NCI-H1436 (cell line): ENCODE results near the gene RALGAPA2.

Source experiments
- DNase-seq: peaks from one replicate; lab custom pipeline; 2025; lab: John Stamatoyannopoulos, UW

Gene RALGAPA2

GRCh38 chr20:20465252-20465651 lies 247.2 kb downstream of the RALGAPA2 start:
- DNase-seq: no peak

DNA sequence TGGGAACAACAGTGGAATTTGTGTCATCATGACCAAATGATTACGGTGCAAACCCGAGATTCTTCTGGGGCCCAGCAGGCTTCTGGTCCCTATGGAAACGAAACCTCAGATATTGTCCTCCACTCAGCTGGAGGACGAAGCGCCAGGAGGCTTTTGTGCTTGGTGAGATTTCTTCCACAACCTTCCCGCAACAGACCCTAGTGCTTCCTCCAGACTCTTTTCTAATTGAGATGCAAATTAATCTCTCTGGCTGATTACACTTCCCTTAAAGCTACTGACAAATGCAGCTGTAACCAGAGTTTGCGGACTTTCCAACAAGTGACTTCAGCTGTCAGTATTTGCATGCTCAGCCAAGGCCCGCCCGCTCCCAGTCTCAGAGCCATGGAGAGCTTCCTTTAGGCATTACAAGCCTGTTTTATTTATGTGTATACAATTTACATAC lies 248.5 kb downstream of the RALGAPA2 start:
- DNase-seq: peak; percentile 36

DNA sequence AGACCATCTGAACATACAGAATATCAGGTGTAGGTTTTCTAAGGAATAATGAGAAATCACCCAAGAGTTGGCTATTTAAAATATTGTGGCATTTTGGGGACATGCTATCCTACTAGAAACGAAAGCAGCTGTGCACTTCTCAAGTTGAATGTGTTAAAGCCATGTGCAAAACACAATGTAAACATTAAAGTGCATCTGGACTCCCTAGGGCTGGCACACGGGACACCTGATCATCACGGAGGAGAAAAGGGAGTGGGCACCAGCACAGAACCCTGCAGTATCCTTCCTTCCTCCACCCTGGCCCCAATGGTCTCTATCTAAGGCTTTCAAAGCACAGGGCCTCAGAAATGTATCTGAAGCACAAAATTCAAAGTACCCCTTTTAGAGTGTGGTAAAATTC lies 250.3 kb downstream of the RALGAPA2 start:
- no peak for DNase-seq

DNA sequence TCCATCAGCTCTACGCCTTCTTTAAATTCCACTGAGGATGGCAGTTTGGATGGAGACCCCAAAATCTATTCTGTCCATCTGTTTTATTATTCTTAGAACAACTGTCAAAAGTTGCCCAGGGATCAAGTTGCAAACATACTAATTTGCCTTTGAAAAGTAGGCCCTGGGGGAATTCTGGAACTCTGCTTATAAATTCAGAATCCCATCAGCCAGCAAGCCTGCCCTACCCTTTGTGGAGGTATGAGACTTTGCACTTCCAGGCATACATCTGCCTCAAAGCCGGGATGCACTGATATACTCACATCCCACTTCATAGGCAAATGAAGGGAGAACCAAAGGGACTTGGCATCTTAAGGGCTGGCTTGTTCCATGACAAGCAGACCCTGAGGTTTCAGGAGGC lies 250.9 kb downstream of the RALGAPA2 start:
- DNase-seq: no peak

DNA sequence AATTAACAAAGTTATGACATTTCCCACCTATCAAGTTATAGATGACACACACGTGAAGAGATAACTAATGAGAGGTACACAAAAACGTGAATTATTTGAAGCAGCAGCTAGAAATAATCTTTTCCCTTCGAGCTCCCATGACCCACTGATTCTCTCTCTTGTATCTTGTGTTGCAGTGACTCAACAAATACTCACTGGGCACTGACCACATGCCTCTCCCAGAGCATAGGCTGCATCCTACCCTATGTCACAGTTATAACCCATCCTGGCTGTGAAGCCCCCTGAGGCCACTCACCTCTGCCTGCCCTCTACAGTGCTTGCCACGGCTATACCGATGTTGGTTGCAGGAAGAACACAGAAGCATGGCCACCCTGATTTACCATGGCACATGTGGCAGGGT lies 252.7 kb downstream of the RALGAPA2 start:
- no peak for DNase-seq

DNA sequence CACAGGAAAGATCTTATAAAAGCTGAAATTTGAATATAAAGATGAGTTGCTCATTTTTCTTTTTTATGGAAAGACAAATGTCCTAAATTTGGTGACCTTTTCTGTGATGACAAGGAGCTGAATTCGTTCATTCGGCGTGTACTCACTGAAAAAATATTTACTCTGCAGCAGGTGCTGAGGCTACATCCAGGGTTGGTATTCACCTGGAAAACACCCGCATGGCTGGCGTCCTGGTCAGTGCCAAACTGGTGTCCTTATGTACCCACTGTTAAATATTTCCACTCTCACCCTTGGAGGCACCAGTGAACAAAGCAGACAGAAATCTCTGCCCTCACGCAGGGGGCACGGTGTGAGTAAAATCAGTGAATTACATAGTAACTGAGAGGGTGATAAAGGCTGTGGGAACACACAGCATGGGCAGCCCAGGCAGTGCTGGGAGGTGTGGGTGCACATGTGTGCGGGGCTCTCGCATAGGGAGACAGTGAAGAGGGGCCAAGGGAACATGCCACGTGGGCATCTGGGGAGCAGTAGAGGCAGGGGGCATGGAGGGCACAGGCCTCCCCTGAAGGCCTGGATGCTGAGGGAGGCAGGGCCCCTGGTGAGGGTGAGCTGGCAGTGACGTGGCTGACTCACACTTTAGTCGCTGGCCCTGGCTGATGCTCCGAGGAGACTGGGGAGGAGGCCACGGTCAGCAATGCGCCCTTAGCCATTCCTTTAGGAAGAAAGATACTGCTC lies 254.9 kb downstream of the RALGAPA2 start:
- no peak for DNase-seq

- no peak for DNase-seq
Measured at GRCh38 chr20:20456741-20457140, 255.7 kb downstream of the RALGAPA2 start.

GRCh38 chr20:20455926-20456325 lies 256.5 kb downstream of the RALGAPA2 start:
- DNase-seq: peak; percentile 41

GRCh38 chr20:20454850-20455627 lies 257.4 kb downstream of the RALGAPA2 start:
- no peak for DNase-seq

DNA sequence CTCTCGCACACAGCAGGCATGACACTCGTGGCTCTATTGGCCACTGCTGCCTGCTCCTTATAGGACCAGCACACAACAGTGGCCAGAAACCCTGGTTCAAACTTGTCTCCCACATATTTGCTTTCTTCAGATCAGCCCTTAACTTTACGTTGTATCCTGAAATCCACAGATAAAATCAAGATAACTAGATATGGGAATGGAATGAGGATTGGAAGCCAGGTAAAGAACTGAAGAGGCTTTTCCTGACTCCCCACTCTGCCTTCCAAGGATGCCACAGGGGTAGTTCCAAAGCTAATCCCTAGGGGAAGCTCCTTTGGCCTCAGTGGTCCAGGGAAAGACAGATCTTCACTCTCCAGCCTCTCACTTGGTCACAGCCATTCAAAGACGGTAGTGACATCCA lies 258.1 kb downstream of the RALGAPA2 start:
- no peak for DNase-seq

DNA sequence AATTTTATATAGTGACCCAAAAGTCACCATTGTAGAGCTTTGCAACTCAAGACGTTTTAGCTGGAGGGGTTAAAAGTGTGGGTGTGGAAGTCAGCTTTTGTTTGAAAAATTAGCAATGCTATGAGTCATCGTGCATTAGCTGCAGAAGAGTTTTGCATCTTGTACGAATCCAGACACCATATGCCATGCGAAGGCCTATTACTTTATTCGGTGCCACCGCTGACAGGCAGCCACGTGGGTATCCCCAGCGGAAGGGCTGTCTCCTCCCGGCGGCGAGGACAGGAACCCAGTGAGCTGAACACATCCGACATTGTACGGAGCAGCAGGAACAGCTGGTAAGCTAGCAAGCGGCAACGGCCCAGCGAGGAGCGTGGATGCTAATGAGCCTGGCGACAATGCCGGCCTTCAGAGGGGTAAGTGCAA lies 260.2 kb downstream of the RALGAPA2 start:
- peak; percentile 75 for DNase-seq

DNA sequence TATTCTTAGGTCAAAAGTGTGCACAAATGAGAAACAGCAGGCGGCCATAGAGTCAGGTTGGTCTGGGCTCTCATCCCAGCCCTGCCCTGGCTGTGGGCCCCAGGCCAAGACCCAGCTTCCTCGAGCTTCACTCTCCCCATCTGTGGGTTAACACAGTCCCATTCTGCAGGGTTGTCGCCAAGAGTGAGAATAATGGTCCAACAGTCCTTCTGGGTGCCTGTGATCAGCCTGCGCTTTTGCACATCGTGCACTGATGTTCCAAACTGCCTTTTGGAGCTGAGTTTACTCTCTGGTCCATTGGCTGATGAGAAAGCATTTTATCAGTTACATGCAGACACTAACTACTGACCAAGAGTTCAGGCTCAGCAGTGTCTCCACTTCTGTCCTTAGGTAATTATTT lies 261.9 kb downstream of the RALGAPA2 start:
- DNase-seq: no peak

DNA sequence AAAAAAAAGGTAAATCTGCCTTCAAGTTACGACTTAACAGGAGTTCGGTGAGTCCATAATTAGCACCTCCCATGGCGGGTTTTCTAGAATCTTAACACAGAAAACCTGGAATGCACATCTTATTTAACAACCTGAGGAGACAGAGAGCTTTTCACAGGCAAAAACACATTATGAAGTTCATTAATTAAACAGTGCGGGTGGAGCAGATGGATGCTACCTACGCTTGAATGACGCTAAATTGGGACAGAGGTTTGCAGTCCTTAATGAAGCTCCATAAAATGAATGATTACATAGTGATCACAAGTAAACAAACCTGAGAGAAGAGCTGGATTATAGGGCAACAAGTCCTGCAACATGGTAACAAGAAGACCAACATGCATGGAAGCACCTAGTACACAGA lies 263.6 kb downstream of the RALGAPA2 start:
- no peak for DNase-seq

- DNase-seq: no peak
Measured at GRCh38 chr20:20447196-20447595, 265.2 kb downstream of the RALGAPA2 start.

GRCh38 chr20:20446425-20447015 lies 265.9 kb downstream of the RALGAPA2 start:
- no peak for DNase-seq

DNA sequence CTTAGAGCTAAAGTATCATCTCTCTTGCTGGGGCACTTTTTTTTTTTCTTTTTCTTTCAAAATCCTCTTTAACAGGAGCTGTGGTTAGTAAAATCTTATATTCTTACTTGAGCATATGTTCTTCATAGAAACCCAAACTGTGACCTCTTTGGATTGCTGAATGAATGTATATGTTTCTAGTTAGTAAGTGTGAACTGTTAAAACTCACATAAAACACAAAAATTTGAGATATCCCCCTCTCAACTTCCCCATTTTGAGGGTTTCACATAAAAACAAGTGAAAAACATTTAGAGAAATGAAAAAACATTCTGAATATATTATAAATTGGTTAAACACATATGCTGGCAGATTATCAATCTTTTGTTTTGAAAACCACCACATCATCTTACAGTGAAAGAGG lies 266.4 kb downstream of the RALGAPA2 start:
- no peak for DNase-seq

- no peak for DNase-seq
Measured at GRCh38 chr20:20443504-20443903, 268.9 kb downstream of the RALGAPA2 start.

DNA sequence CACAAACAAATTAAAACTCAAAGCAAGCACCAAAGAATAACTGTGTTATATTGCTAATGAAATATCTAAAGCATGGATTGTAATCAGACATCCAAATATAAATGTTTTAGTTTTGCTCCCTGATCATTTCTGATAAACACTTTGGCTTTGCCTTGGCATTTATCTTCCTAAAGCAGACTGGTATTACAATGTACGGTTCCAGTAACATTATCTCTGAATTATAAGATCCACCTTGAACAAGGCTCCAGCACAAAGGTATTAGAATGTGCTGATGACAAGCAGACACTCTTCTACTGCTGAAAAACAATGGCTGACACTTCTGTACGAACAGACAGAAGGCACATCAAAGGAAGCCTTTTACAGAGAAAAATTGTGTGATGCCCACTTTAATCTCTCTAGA lies 270.0 kb downstream of the RALGAPA2 start:
- DNase-seq: no peak

DNA sequence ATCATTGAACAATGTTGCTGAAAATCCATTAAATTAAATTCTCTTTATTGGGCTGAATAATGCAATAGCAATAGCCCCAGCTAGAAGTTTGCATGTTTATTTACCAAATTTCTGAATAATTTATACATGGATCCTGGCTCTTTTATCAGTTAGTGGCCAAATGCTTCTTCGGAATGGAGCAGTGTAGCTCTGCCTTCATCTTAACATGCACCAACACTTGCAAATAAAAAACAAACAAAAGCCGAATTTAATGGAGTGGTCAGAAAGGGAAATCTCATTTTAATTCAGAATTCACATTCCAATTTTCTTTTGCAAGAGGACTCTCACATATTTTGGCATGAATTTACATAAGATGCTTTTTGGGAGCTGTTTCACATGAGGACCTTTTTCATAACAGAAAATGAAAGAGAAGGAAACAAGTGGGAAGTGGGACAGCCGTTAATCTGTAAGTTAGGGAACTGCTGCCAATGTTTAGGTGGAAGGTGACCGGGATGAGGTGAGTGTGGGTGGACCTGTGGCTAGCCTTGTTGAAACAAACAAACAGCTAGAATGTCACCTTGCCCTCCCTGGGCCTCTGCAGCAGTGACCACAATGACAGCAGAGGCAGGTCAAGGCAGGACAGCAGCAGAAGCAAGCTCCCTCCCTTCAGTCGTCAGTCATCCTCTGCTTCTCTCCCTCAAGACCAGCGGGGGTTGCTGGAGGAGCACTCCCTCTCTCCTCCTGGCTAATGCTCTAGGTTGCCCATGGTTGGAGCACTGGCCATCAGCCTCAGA lies 271.4 kb downstream of the RALGAPA2 start:
- no peak for DNase-seq

DNA sequence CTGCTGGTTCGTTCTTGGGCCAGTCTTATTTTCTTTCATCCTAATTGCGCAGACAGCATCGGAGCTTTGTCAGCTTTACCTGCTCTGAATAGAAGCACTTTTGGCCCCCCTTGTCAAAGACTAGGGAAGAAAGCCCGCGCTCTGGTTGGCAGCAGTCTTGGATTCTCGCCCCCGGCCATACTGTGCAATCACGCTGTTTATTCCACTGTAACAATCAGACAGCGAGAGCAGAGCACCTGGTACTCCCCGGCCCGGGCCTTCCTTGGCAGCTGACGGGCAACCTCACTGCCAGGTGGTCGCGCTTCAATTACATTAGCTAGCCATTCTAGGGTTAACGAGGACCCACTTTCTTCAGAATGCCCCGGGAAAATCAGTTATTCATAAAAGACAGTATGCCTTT lies 272.0 kb downstream of the RALGAPA2 start:
- peak; percentile 79 for DNase-seq

- DNase-seq: peak; percentile 83
Measured at GRCh38 chr20:20439602-20440190, 272.7 kb downstream of the RALGAPA2 start.

DNA sequence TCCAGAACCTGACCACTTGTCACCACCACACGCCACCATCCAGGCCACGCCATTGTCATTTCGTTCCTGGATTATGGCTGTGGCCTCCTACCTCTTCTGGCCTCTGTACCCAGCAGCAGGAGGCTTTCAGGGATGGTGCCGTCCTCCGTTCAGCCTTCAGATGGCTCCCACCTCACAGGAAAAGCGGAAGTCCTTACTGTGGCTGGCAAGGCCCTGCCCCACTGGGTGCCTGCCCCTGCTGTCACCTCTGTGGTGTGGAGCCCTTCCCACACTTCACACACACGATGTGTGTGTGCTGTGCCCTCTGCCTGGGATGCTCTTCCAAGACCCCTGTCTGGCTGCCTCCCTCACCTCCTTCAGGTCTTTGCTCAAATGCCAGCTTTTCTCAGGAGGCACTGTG lies 275.1 kb downstream of the RALGAPA2 start:
- DNase-seq: no peak
